Esophagus squamous epithelium (tissue), 4 donors: ENCODE results near the gene SALL2.

Experiments used
- CTCF ChIP-seq, 6 experiments: fragments of 450-650 bp in 4 of 6; fragments of 200-600 bp in 2 of 6; sonication (generic) in 2 of 6; IDR thresholded peaks; one replicate each; pipeline ENCODE4 v1.5.1; 2016 to 2019; ENCODE audit warnings: antibody characterized with exemption in 6 of 6, mild to moderate bottlenecking in 4 of 6, moderate library complexity in 4 of 6
- POLR2A ChIP-seq, 4 donors: fragments of 450-650 bp; IDR thresholded peaks; one replicate each; pipeline ENCODE4 v1.6.1; 2017; ENCODE audit warnings: antibody characterized with exemption in 4 of 4, mild to moderate bottlenecking in 4 of 4, moderate library complexity in 3 of 4

- TF ChIP-seq CTCF (IDR thresholded peaks at IDR 0.05) (no peak), POLR2A (IDR thresholded peaks at IDR 0.05) (no peak)
These were observed 10.4 kb upstream of the SALL2 start for GRCh38 chr14:21536418-21537089.
